Stimulated activated CD4-positive, alpha-beta T cell treated with anti-CD3 and anti-CD28 coated beads, TNF-alpha, amount 100 ng/mL, for 1 hour (primary cell): ENCODE measurements around the gene SPTB.
A peak's percentile ranks its signal among the peaks of the same experiment; 100 is the strongest.

Source experiments
- DNase-seq, 3 donors: peaks; one replicate each; pipeline ENCODE4 v3.0.0-alpha.2; 2020; ENCODE audit warnings: low read depth in 3 of 3, low spot score in 1 of 3

Gene SPTB

GRCh38 chr14:64768401-64769095 lies 111.2 kb downstream of the SPTB start:
- no peak for DNase-seq

DNA sequence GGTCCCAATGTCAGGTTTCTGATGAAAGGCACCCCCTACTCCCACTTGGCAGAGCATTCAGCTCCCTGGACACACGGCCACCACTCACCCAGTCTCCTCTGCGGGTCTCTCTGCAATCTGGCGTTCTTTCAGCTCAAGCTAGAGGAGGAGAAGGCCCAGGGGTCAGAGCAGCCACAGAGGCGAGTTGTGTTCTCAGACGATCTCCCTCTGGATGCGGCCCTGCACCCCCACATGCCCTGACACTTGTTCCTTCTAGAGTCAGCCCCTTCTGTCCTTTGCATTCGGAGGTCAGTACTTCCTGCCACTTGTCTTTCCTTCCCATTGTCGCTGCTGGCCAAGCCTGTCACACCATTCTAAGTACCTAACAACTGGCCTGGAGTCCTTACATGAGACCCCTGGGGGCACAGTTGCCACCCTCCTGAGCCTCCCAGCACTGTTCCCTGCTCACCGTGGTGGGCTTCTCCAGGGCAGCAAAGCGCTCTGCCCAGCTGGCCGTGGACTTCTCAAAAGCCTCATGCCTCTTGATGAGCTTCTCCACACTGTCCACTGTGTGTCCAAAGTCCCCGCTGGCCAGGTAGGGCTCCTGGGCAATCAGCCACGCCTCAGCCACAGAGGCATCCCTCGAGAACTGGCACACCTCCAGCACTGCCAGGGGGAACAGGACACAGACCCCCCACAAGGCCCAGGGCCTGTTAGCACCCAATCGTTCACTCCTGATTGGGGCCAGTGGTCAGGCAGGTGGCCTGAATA lies 112.3 kb downstream of the SPTB start:
- DNase-seq: no peak

DNA sequence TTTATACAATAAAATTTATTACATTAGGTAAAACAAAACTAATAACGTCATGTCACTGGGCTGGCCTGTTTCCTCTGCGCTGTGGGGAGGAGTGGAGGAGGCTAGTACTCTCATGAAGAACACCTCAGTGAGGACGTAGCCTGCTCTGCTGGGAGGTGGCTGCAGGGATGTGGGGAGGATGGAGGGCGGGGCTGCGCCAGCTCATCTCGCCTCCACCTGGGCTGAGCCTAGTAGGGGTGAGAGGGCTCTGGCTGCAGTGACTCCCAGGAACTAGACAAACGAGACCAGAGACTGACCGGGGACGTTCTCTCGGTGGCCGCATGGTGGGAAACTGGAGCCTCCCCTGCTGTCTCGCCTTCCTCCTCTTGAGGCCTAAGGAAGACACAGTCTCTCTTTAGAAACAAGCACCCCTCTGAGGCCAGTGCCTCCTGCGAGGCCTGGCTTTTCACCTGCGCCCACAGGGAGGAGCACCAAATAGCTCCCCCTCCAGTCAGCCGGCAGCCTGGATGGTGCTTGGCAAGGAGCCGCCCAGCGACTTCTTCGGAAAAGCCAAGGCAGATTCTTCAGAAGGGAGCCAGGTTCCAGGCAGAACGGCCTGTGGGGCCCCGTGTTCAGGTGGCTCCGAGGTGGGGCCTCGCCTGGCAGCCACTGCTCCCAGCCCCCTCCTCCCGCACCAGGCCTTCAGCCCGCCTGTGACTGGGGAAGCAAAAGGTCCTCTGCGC lies 113.1 kb downstream of the SPTB start:
- DNase-seq: no peak

DNA sequence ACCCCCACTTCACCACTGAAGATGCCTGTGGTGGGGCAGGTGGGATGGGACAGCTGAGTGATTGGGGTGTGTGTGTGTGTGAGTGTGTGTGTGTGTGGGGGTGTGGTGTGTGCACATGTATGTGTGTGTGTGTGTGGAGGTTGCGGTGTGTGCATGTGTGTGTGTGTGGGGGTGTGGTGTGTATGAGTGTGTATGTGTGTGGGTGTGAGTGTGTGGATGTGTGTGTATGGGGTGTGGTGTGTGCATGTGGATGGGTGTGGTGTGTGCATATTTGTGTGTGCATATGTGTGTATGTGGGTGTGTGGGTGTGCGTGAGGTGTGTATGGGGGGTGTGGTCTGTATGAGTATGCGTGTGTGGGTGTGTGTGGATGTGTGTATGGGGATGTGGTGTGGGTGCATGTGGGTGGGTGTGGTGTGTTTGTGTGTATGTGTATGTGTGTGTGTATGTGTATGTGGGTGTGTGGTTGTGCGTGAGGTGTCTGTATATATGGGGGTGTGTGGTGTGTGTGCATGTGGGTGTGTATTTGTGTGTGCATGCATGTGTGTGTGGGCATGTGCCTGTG lies 113.9 kb downstream of the SPTB start:
- no peak for DNase-seq

DNA sequence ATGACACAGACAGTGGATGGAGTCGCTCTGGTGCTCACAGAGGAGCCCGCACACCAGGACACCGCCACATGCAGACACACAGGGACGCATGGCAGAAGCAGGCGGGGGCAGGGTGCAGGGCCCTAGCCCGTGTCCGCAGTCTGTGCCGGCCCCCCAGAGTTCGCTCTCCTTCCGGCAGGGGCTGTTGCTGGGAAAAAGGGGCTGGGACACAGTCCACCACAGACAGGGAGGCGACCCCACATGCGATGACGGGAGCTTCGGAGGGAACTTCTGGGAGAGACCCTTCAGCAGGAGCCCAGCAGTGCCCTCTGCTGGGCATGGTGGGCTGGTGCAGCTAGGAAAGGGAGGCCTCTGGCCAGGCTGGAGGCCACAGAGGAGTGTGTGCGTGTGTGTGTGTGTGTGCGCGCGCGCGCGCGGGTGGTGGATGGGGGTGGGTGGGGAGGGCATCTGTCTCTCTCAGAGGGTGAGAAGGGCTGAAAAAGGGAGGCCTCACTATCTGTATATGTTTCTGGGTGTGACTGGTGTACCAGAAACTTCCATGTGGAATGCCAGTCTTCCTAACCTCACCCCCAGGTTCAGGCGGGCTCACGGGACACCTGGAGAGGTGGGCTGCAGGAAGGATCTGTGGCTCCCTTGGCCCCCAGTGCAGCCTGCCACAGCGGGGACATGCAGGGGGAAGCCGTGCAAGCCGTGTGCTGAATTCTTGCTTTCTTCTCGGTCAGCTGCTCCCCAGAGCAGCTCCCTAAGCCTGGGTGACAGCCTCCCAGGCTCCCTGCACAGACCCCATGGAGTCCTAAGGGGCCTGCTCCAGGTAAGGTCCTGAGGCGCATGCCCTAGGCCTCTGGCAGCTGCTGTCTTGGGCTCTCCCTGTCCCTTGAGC lies 114.8 kb downstream of the SPTB start:
- DNase-seq: peak; percentile 25 to 43 (median 42)

- no peak for DNase-seq
Observed at GRCh38 chr14:64763801-64764621, 115.7 kb downstream of the SPTB start.

GRCh38 chr14:64763085-64763782 lies 116.5 kb downstream of the SPTB start:
- DNase-seq: no peak

DNA sequence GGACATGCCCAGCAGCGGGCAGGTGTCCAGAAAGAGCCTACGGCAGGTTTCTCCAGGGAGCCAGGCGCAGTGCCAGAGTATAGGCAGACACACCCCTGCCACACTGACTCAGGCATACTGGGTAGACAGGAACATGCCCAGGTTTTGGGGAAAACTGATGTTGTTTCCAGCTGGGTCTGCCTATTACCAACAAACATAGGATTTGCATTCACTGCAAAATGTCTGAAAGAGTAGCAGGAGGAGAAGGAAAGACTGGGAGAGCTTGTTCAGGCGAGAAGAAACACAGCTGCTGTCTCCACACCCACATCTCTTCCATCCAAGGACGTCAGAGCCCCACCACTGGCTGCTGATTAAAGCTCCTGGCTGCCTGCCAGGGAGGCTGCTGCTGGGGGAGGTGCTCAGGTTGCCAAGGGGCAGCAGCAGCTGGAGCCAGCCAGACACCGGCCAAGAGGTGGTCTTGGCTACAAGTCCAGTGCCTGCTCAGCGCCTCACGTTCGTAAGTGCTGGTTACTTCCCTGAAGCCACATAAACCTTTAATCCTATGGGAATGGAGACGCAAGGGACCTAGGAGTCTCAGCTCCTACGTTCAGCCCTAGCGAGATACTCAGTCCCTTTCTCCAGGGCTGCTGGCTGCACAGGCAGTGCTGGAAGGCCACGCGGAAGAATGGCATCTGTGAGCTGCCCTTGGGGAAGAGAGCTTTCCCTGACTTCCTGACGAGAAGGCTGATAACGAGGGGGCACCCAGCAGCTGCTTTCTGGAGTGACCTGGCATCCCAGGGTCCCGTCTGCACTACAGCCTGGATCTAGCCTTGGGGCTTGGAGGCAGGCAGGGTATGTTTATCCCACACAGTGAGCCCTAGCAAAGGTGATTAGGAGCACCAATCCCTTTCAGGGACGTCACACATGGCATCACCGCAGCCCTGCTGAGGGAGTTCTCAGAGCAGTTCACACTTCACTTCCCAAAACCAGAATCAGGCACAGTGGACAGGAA lies 117.4 kb downstream of the SPTB start:
- peak in 1 of 3 donors; percentile 8 for DNase-seq

DNA sequence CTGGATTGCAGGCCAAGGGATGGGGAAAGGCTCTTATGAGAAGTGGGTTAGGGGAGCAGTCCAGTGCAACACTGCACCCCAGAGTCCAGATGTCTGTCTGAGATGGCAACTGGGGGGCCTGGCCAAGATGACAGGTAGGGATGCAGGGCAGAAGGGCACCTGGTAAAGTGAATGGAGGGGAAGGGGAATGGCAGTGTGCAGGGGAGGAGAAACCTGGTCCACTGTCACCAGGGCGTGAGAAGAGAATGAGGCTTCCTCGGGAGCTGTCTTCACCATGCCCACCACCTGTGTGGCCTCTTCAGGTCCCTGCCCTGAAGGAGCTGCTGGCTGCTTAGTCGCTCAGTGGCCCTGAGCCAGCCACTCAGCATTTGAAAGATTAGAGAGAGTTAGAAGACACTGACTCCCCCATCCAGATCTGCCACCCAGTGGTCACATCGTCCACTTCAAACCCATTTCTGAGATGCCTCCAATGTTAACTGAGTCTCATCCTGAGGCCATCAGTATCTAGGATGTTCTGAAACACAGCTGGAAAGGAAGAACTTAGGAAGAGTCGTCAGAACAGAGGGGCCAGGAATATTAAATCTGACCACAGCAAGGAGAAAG lies 118.2 kb downstream of the SPTB start:
- DNase-seq: no peak

DNA sequence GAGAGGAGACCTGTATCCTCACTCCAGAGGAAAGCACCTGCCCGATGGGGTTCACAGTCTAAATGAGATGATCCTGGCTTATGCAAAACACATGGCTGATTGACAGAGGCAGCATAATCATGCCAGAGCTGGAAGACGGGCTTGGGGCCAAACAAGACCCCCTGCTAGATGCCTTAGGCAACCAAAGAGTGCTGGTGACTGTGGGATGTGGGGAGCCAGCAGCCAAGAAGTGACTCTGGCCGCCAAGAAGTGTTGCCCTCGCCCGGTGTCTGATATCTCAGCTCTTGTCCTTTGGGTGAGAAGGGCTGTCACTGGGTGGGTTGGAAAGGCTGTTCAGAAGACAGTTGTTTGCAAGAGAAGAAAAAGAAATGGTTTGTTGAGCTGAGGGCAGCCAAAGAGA lies 118.8 kb downstream of the SPTB start:
- DNase-seq: no peak

- DNase-seq: peak; percentile 21 to 30 (median 26)
Observed at GRCh38 chr14:64760146-64760755, 119.5 kb downstream of the SPTB start.

DNA sequence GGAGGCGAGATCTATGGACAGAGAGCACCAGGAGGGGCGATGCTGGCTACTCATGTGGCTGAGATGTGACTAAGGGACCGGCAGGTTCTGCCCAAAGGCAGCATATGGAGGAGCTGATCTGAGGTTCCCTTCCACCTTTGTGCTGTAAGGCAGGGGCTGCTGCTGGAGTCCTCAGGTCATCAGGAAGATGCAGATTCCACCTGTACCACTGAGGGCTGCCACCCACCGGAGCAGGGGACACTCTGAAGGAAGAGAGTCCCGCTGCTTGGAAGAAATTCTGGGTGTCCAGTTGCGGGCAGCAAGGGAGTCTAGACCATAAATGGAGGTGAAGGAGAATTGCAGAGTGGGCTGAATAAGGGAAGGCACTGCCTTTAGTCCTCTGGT lies 120.2 kb downstream of the SPTB start:
- no peak for DNase-seq

DNA sequence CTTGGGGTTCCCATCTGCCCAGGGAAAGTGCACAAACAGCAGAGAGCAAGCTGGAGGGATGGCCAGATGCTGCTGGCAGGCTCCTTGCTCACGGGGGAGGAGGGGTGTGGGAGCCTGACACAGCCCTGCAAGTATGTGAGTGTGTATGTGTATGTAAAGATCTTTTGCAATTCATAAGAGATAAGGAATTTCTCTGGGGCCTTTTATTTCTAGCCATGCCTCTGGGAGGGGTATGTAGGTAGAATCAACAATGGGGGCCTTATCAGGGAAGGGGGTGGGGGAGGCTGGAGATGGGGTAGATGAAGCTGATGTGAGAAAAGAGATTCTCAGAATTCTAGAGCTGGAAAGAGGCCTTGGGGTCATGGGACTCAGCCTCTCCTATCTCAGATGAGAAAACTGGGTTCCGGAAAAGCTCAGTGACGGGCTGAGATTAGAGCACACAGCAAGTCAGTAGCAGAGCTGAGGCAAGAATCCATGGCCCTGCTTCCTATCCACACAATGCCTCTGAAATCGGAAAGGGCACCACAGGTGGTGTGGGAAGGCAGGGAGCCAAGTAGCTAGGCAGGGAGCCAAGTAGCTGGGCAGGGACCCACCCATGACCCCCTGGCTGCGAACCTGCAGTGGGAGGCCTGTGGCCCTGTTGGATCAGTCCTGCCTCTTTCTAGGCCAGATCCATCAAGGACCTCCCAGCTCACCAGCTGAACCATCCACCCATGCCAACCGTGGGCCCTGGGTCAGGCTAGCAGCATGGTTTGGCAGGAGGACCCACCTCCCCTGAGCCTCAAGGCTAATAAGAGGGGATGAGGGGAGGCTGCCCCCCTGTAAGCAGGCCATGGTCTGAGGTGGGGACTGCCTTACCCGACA lies 120.8 kb downstream of the SPTB start:
- DNase-seq: no peak

DNA sequence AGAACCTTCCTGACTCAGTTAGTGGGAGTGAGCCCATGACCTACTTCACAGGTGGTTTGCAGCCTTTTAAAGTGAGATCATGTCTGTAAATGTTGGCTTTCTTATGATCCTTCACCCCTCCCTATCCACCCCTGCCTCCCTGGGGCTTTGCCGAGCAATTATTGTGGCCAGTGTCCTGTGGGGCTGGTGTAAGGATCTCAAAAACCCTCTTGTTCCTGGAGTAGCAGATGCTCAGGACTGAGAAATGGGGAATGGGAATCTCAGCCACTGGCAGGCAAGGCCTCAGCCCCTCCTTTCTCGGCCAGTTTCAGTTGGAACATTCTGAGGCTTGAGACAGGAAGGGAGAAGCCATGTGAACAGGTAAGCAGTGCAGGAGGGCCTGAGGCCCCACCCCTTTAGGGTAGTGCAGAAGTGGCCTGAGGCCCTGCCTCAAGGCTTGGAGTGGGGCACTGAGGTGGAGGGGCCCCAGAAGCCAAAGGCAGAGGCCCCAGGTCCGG lies 121.6 kb downstream of the SPTB start:
- DNase-seq: no peak

GRCh38 chr14:64757601-64758000 lies 122.1 kb downstream of the SPTB start:
- DNase-seq: no peak

- DNase-seq: no peak
Observed at GRCh38 chr14:64756712-64757111, 123.0 kb downstream of the SPTB start.
